Measurements from ENCODE around the gene STRBP.
A peak's percentile ranks its signal among the peaks of the same experiment; 100 is the strongest.

The STRBP gene

GRCh38 chr9:123269281-123269680 lies 895 bp upstream of the STRBP start:
- TF ChIP-seq CTCF (IDR thresholded peaks at IDR 0.05; ENCODE audit: control insufficient read depth, extremely low read depth, insufficient read depth): no peak
- H3K4me3 ChIP-seq (ENCODE audit: low read depth, low read length): peak overlapping the region; percentile 52
- no peak for DNase-seq (ENCODE audit: low read depth)

GRCh38 chr9:123268199-123268464 lies 254 bp downstream of the STRBP start:
- no peak for DNase-seq (ENCODE audit: low read depth)
- TF ChIP-seq CTCF (IDR thresholded peaks at IDR 0.05; ENCODE audit: control insufficient read depth, extremely low read depth, insufficient read depth): no peak
- peak overlapping the region; percentile 74 for H3K4me3 ChIP-seq (ENCODE audit: low read depth, low read length)

- no peak for TF ChIP-seq CTCF (IDR thresholded peaks at IDR 0.05; ENCODE audit: control insufficient read depth, extremely low read depth, insufficient read depth)
- H3K4me3 ChIP-seq (ENCODE audit: low read depth, low read length): peak overlapping the region; percentile 74
- no peak for DNase-seq (ENCODE audit: low read depth)
Observed at GRCh38 chr9:123267481-123268198, 746 bp downstream of the STRBP start.

- no peak for DNase-seq (ENCODE audit: low read depth)
- TF ChIP-seq CTCF (IDR thresholded peaks at IDR 0.05; ENCODE audit: control insufficient read depth, extremely low read depth, insufficient read depth): no peak
- peak overlapping the region; percentile 74 for H3K4me3 ChIP-seq (ENCODE audit: low read depth, low read length)
Observed at GRCh38 chr9:123266655-123267399, 1.6 kb downstream of the STRBP start.

GRCh38 chr9:123265833-123266232 lies 2.6 kb downstream of the STRBP start:
- no peak for DNase-seq (ENCODE audit: low read depth)
- H3K4me3 ChIP-seq (ENCODE audit: low read depth, low read length): no peak overlapping the region
- no peak for TF ChIP-seq CTCF (IDR thresholded peaks at IDR 0.05; ENCODE audit: control insufficient read depth, extremely low read depth, insufficient read depth)

- DNase-seq (ENCODE audit: low read depth): no peak
- TF ChIP-seq CTCF (IDR thresholded peaks at IDR 0.05; ENCODE audit: control insufficient read depth, extremely low read depth, insufficient read depth): no peak
- 0 out of 2 replicates have a peak overlapping the region, but pooled peaks have one; percentile 3 for H3K4me3 ChIP-seq (ENCODE audit: low read depth, low read length)
Observed at GRCh38 chr9:123263227-123263626, 5.2 kb downstream of the STRBP start.
